COLO668 (cell line): ENCODE measurements around the gene LRRC74B.
"Not testable (repeated sequence)": the region's sequence is repeated elsewhere in the genome, so short reads cannot be mapped to it uniquely, and the experiment has no call there.

Experiments used
- DNase-seq: peaks from one replicate; lab custom pipeline; 2025; ENCODE audit not compliant: unreplicated experiment; lab: John Stamatoyannopoulos, UW

Gene LRRC74B

DNA sequence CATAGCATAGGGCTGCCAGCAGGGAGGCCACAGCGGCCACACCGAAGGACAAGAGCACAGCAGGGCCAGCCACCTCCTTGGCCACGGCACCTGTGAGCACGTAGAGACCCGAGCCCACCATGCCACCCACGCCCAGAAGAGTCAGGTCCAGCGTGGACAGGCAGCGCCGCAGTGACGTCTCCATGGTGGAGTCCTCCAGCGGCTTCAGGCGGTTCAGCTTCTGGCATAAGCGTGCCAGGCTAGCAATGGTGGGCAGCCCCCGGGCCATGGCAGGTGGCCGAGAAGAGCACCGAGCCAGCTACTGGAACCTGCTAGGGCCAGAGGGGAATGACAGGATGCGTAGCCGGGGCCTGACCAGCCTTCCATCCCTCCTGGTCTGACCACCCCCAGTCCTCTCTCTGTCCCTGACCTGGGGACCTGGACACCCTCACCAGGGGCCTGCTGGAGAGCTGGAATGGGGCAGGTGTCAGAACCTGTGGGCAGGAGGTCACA lies 14.2 kb upstream of the LRRC74B start:
- DNase-seq = no peak

DNA sequence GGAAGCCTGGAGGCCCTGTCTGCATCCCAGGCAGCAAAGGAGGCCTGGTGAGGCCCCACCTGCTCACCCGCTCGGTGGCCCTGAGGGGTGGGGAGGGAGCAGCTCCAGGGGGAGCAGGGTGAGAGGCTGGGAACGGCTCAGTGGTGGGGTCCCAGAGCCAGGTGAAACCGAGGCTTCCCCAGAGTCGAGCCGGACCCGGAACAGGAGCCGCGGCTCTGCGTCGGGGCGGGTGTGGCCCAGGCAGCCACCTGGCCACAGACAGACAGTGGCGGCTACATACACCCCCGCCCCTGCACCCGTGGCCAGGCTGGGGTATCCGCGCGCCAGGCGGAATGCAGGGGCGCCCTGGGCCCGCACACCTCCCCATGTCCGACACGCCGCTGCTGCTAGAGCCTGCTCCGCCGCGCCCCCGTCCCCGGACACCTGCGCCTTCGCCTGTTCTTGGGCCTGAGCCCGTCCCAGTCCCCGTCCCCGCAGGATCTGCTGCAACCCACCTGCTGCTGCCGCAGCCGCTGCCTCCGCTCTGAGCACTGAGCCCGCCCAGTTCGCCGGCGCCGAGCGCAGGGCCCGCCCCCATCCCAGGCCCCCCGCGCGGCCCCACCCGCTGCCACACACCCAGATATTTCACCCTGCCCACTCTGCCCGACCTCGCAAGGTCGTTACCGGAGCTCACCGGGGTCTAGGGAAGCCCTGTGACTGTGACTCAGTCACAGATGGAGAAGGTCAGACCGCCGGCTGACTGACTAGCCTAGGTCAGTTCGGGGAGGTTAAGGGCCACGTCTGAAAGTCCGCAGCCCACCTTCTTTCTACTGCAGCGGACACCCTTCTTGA lies 13.5 kb upstream of the LRRC74B start, which contains the start of gene SLC7A4:
TSS of gene SLC7A4 (minus strand) at position 525 of the 831 bp plus-strand sequence. CDS start 749 bp downstream, outside the sequence.
- peak; percentile 69 for DNase-seq

DNA sequence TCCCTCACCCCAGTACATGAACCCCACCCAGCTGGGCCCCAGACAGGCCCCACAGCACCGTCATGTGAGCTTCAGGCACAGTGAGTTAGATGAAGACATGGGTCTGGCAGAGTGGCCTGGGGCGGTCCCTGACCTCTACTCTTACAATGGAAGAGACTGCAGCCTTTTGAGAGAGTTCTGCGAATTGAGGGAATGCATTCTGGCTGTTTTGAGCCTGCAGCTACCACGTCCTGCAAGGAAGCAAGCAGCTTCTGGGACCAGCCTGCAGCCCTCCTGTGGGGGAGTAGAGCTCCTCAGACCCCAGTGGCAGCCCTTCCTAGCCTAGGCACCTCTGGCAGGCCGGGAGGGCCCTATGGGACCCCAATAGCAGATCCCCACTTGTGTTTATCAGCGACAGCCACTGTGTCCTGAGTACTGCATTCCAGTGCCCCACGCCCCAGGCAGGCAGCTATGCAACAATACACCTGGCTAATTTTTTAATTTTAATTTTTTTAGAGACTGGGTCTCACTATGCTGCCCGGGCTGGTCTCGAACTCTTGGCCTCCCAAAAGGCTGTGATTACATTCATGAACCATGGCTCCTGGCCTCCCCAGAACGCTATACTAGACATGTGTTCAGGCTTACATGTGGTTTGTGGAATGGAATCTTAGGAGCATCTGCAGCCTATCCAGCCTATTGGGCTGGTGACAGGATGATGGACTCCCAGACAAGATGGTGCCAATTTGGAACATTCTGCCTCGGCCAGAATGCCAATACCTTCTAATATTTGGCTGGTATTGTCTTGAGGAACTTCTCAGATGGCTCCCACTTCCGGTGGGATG lies 12.7 kb upstream of the LRRC74B start:
- DNase-seq = no peak

DNA sequence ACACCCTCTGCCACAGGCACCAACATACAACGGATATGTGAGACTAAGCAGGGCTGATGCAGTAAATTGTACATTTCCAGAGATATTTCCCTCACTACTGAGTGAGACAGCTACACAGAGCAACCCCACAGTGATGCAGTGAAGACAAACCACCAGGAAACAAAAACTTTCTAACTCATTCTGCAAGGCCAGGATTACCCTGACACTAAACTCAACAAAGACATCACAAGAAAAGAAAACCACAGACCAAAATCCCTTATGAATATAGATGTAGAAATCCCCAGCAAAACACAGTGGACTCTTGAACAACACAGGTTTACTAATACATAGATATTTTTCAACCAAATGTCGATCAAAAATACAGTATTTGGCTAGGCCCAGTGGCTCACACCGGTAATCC lies 11.9 kb upstream of the LRRC74B start:
- DNase-seq = no peak

DNA sequence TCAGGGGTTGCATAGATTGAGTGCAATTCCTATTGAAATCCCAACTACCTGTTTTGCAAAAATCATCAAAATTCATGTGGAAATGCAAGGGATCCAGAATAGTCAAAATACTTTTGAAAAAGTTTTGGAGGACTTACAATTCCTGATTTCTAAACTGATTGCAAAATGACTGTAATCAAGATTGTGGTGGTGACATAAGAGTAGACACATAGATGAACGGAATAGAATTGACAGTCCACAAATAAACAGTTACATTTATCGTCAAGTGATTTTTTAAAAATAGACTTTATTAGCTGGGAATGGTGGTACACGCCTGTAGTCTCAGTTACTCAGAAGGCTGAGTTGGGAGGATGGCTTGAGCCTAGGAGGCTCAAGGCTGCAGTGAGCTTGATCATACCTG lies 10.8 kb upstream of the LRRC74B start:
- no peak for DNase-seq

DNA sequence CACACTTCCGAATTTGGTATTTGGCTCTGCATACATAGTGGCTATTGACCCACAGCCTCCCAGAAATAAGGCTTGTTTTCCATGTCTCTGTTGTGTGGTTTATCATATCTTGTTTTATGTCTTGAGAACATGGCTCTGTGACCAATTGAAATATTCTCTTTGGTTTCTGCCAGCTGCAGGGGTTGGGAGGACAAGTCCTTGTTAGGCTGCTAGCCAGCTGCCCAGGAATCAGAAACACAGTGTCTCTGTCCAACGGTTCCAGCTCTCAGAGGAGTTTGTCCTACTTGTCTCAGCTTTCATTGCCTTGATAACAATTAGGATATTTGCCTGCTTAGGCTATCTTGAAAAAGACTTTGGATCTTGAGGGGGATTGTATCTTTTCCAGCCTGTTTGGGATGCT lies 7.3 kb upstream of the LRRC74B start:
- no peak for DNase-seq

DNA sequence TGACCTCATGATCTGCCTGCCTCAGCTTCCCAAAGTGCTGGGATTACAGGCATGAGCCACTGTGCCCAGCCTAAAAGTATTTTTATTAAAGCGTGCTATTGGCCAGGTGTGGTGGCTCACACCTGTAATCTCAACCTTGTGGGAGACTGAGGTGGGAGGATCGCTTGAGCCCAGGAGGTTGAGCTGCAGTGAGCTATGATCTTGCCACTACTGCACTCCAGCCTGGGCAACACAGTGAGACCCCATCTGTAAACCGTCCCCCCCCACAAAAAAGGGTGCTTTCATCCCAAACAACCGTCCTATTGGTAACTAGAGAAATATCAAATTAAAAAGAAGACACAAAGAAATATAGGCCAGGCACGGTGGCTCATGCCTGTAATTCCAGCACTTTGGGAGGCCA lies 6.6 kb upstream of the LRRC74B start:
- not testable (repeated sequence) for DNase-seq

DNA sequence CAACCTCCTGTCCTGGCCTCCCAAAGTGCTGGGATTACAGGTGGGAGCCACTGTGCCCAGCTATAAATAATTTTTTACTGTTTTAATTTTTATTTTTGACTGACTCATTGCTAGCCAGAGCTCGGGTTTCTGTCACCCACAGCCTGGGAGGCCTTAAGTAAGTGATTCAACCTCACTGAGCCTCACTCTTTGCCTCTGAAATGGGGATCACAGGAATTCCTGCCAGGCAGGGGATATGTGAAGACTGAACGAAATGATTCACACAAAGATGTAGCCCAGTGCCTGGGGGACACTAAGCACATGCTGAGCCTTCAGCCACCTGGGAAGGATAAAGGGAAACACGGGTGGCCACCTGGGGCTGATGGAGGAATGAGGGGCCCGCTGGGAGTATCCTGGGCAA lies 3.8 kb upstream of the LRRC74B start:
- DNase-seq = no peak

DNA sequence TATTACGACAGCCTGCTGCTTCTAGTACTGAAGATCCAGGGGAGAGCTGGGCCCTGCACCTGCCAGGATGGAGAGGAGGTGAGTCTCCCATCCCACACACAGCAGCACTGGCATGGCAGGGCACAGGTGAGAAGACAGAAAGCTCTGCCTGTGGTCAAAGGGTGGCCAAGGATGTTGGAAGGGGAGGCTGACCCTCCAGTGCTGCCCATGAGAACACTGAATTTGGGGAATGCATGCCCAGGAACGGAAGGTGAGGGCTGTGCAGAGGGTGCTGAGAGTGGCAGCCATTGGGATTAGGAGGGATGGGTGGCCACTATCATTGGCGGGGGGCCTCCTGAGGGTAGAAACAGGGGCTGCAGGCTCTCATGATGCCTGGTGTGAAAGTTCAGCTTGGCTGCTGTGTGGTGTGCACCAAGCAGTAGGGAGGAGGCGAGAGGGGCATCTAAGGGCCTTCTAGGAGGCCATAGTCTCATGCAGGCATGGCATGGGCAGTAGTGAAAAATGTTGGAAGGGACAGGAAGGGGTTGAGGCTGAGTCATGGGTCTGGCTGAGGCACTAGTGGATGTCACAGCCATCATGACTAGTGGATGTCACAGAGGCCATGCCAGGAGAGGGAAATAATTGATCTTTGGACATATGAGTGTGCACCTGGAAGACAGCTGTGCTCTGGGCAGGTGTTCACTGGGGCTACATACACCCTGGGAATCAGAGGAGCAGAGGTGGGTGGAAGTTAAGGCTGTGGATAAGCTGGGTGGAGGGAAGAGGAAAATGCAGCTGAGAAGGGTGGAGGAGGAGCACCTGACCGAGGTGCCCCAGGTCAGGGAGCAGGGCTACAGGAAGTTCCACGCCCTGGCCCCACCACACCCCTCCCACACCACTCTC lies 2.5 kb upstream of the LRRC74B start:
- DNase-seq = peak; percentile 84

DNA sequence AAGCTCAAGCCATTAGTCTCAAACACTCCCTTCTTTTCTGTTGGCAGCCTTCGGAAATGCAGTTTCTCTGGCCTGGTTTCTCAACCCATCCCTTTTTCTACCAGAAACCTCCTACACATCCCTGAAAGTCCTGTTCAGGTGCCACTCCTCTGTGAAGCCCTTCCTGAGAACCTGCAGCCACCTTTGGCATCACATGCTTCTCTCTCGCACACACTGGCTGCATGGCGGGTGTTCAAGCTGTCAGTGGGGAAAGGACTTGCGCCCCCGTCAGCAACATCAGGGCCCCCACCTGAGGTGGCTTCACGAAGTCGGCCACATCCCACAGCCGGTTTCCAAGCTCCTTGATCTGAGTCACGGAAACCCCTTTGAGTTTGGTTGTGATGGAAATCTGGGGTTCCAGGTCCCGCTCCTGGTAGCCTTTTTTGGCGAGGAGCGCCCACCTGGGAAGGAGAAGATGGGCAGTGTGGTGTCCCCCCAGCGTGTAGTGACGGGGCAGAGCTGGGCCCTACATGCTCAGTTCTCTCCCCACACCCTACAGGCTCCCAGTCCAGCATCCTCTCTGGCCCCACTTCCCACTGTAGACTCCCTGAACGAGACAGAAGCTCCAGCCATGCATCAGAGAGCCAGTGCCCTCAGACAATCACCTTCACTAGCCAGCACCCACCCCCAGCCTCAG lies 1.7 kb upstream of the LRRC74B start:
- no peak for DNase-seq

DNA sequence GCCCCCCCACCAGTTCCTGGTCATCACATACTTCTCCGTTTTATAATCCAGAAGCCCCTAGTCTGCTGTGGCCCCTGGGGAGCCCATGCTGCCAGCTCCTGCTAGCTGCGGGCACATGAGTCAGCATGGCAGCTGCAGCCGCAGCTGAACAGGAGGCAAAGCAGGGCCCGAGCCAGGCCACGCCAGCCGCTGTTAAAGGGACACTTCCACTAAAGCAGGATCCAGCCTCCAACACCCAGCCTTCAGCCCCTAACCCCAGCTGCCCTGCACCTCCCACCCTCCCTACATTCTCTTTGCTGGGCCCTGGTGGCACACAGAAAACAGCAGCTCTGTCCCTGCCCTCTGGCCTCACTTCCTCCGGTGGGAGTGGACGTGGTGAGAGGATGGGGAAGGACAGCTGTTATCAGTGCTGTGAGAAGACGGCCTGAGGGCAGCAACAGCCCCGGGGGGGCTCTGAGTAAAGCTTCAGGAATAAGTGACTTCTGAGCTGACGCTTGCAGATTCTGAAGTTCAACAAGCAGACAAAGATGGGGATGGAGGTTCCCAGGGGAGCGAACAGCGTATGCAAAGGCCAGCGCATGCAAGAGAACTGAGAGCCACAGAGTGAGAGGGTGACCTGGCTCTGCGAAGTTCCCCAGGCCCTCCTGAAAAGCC lies 688 bp upstream of the LRRC74B start:
- DNase-seq = peak; percentile 61

DNA sequence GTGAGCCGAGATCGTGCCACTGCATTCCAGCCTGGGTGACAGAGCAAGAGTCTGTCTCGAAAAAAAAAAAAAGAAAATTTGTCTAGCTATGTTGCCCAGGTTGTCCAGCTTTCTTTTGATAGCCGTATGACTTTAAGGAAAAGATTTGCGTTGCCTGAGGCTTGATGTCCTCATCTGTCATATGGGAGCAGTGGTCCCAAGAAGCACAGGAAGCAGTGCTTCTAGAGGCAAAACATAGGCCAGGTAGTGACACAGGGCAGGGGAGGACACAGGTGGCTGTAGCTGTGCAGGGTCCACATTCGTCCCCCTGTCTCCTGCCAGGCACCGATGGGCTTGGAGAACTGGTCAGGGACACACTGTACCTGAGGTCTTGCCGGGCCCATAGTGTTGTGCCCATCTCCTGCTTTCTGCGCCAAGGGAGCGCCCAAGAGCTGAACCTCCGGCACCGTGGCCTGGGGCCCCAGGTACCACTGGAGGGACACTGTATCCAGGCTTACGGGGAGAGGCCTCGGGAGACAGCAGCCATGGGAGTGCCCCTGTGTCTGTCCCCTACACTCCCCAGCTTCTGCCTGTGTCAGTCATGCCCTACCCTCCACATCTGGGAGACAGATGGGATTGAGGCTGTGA lies 1.4 kb downstream of the LRRC74B start:
- no peak for DNase-seq

DNA sequence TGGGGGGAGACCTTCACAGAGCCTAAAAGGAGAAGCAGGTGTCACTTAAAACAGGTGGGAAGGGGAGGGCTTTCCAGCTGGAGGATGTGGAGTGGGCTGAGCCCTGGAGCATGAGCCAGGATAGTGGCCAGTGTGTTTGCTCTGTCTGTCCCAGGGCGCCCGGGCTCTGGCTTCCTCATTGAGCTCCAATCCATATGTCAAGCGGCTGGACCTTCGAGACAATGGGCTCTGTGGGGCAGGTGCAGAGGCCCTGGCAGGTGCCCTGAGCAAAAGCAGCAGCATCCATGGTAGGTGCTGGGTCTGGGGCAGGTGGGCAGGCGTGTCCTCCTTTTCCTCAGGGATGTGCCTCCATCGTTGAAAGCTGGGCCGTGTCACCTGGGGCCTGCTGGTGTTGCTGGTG lies 2.0 kb downstream of the LRRC74B start:
- peak; percentile 95 for DNase-seq

DNA sequence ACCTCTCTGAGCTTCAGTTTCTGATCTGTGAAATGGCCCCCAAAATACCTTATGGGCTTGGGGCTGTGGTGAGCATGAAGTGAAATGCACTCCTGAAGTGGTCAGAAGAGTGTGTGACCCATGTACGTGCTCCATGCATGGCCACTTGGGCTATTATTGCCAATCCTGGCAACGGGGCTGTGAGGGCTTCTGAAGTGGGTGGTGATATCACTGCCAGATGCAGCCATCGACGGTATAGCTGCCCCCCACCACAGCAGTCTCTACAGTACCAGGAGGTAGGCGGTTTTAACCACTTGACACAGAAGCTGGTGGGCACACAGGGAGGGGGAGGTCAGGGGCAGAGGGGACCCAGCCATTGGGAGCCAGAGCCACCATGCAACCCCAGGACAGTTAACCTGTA lies 2.7 kb downstream of the LRRC74B start:
- DNase-seq = not testable (repeated sequence)

DNA sequence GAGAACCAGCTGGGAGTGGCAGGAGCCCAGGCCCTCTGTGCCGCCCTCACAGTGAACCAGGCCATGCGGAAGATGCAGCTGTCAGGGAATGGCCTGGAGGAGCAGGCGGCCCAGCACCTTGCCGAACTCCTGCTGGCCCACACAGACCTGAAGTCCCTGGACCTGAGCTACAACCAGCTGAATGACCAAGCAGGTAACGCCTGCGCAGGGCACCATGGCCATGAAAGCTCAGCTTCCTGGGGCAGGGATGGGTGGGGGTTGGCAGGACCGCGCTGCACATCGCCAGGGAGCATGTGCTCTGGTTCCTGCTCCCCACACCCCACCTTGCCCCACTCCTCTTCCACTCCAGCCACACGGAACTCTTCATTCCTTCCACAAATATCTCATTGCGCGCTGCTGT lies 3.2 kb downstream of the LRRC74B start:
- not testable (repeated sequence) for DNase-seq

DNA sequence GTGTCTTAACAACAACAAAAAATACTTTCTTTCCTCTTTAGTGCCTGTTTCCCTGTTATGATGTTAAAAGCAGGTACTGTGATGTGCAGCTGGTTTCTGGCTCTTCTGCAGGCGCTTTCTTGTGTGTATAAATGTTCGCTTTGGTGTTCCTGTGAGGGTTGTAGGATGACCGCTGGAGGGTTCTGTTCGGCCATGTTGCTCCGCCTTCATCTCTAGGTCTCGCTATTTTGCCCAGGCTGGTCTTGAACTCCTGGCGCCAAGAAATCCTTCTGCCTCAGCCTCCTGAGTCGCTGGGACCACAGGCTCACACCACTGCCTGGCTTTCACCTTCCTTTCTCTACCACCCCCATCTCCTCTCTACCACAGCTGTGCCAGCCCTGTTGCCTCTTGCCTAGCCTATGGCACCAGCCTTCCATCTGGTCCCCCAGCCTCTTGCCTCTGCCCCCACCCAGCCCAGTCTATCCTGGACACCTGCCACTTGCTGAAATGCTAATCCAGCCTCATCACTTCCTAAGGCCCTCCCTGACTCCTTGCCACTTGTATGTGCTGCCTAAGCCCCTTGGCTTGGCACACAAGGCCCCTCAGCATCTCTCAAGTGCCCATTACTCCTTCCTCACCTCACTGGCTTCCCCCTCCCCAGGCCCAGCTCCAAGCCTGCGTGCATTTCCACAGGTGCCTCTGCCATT lies 5.5 kb downstream of the LRRC74B start:
- peak; percentile 11 for DNase-seq

DNA sequence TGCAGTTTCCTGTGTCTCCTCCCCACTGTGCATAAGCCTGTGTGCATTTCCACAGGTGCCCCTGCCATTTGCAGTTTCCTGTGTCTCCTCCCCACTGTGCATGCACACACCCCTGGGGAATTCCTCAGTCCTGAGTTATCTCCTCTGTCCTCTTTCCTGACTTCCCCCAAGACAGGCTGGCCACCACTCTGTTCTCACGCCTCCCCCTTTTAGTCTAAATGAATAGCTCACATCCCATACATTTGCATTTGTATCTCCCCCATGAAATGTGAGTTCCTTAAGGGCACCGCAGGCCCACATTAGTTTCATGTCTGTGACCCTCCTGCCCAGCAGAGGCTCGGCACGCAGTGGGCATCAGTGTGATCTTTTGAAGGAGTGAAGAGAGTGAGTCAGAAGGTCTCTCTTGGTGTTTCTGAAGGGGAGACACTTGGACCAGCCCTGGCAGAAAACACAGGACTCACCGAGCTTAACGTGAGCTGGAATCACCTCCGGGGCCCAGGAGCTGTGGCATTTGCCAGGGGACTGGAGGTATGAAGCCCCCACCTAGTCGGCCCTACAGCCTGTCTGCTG lies 6.2 kb downstream of the LRRC74B start:
- no peak for DNase-seq

DNA sequence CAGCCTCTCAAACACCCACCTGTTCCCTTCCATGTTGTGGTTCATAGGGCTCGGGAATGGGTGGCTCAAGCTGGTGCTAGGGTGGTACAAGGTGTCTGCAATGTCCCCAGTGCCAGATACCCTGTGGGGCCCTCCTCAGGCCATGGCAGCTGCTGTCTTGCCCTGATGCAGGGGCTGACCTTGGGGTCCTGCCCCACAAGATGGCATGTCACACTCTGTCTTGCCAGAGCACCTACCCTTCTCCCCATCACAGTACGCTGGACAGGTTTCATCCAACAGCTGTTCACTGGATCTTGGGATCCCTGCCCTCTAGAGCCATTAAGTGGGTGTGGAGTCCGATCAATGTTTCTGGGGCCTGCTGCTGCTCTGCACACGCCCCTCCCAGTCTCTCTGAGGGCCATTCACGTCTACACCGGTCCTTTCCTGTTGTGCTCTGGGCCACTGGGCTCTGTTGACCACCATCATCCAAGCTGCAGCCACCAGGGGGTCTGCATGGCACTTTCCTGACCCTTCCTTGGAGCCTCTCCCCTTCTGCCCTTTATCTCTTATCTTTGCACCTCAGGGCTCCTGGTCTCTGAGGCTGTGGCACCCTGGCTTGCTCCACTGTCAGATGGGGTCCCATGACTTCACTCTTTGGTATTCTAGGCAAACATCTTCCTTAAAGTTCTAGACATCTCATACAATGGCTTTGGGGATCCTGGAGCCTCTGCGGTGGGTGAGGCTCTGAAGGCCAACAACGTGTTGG lies 7.1 kb downstream of the LRRC74B start:
- DNase-seq = no peak
